GM04503 (cell line): ENCODE measurements around the gene B3GNT9.

ENCODE experiments used
- DNase-seq: peaks from one replicate; pipeline ENCODE4 v3.0.0-alpha.2; 2012; ENCODE audit warnings: low read depth

The B3GNT9 gene

GRCh38 chr16:67112591-67113399, 38.0 kb downstream of the B3GNT9 start:
- DNase-seq, result no peak

- DNase-seq, result no peak
Measured at GRCh38 chr16:67111951-67112444, 38.8 kb downstream of the B3GNT9 start.

- DNase-seq, result peak; percentile 39
Measured at GRCh38 chr16:67109407-67110135, 41.2 kb downstream of the B3GNT9 start, which contains the start of gene PHAF1. Gene PHAF1 (plus strand): TSS chr16:67109941. CDS start chr16:67110176, 235 bp downstream.

- no peak for DNase-seq
Measured at GRCh38 chr16:67108931-67109406, 41.8 kb downstream of the B3GNT9 start.

GRCh38 chr16:67108489-67108888, 42.3 kb downstream of the B3GNT9 start:
- no peak for DNase-seq

- DNase-seq, result no peak
Measured at GRCh38 chr16:67105881-67106280, 44.9 kb downstream of the B3GNT9 start.

- DNase-seq, result no peak
Measured at GRCh38 chr16:67105246-67105645, 45.6 kb downstream of the B3GNT9 start.

GRCh38 chr16:67104845-67105244, 46.0 kb downstream of the B3GNT9 start:
- DNase-seq, result no peak

GRCh38 chr16:67104061-67104460, 46.7 kb downstream of the B3GNT9 start:
- DNase-seq, result no peak

- DNase-seq, result peak; percentile 70
Measured at GRCh38 chr16:67101311-67102082, 49.3 kb downstream of the B3GNT9 start.

GRCh38 chr16:67100569-67101310, 50.1 kb downstream of the B3GNT9 start:
- no peak for DNase-seq

GRCh38 chr16:67098599-67098998, 52.2 kb downstream of the B3GNT9 start:
- DNase-seq, result no peak
